ENCODE measurements around the gene DDX1.

DNA sequence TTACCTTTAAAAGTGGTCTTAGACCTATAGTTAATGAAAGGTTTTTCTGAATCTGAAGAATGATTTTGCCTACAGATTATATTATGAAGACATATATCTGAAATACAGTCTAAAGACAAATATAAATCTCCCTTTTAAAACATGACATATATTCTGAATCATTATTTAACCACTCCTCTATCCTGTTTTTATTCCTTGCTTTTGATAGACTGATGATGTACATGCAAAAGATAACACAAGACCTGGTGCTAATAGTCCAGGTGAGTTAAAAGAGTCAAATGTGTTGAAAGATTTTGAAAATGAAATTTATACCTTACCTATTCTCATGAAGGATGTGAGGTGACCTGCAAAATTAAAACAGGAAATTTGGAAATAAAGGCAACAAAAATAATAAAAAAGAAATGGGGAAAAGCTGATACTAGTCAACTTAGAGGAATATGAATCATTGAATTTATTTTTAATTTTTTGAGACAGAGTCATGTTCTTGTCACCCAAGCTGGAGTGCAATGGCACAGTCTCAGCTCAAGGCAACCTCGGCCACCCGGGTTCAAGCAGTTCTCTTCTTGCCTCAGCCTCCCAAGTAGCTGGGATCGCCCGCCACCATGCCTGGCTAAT lies 29.3 kb downstream of the DDX1 start:
- TF ChIP-seq, protein P1, sequence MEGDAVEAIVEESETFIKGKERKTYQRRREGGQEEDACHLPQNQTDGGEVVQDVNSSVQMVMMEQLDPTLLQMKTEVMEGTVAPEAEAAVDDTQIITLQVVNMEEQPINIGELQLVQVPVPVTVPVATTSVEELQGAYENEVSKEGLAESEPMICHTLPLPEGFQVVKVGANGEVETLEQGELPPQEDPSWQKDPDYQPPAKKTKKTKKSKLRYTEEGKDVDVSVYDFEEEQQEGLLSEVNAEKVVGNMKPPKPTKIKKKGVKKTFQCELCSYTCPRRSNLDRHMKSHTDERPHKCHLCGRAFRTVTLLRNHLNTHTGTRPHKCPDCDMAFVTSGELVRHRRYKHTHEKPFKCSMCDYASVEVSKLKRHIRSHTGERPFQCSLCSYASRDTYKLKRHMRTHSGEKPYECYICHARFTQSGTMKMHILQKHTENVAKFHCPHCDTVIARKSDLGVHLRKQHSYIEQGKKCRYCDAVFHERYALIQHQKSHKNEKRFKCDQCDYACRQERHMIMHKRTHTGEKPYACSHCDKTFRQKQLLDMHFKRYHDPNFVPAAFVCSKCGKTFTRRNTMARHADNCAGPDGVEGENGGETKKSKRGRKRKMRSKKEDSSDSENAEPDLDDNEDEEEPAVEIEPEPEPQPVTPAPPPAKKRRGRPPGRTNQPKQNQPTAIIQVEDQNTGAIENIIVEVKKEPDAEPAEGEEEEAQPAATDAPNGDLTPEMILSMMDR (IDR thresholded peaks at IDR 0.05), result no peak
- TF ChIP-seq EZH2 (IDR thresholded peaks at IDR 0.05; ENCODE audit: borderline replicate concordance, insufficient read depth, low read depth, low read length, poor library complexity, severe bottlenecking), result no peak
